IPS-18a (cell line): ENCODE results near the gene SRRM2.

Experiments used
- H3K27ac ChIP-seq: one replicate; pipeline ENCODE4 v1.5.1; 2013; ENCODE audit warnings: low read length
- H3K27me3 ChIP-seq: one replicate; pipeline ENCODE4 v1.6.1; 2013; ENCODE audit warnings: mild to moderate bottlenecking, low read length; ENCODE audit not compliant: control insufficient read depth, insufficient read depth
- H3K36me3 ChIP-seq: one replicate; pipeline ENCODE4 v1.6.1; 2013; ENCODE audit warnings: low read depth, low read length; ENCODE audit not compliant: control insufficient read depth
- H3K4me1 ChIP-seq: one replicate; pipeline ENCODE4 v1.6.1; 2013; ENCODE audit warnings: low read depth, low read length; ENCODE audit not compliant: control insufficient read depth
- H3K4me3 ChIP-seq: one replicate; pipeline ENCODE4 v1.5.1; 2013; ENCODE audit warnings: low read length
- H3K9ac ChIP-seq: one replicate; pipeline ENCODE4 v1.6.1; 2013; ENCODE audit warnings: mild to moderate bottlenecking, low read length, moderate library complexity
- H3K9me3 ChIP-seq: one replicate; pipeline ENCODE4 v1.6.1; 2013; ENCODE audit warnings: low read depth, low read length; ENCODE audit not compliant: control insufficient read depth

The SRRM2 gene

DNA sequence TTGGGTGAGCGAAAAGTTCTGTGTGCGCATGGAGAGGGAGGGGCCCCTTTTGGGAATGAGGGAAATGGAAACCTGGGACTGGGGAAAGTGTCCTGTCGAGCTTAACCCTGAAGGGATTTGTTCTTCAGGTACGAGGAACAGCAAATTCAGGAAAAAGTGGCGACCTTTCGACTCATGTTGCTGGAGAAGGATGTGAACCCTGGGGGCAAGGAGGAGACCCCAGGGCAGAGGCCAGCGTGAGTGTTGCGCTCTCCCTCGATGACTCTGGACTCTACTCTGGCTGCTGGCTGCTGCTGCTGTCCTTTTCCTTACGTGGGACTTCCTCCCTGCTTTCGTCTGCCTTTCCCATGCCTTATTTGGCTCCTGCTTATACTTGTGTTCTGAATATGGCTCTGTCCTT lies 4.9 kb downstream of the SRRM2 start:
- Histone ChIP-seq H3K9me3 (peaks cover 4% of the 10 kb centered on the region), H3K4me3 (no peak overlapping the region), H3K4me1 (peaks cover 9% of the 10 kb centered on the region), H3K27ac (no peak overlapping the region), H3K27me3 (no peaks in the 10 kb centered on the region), H3K36me3 (peaks cover 65% of the 10 kb centered on the region), H3K9ac (no peak overlapping the region)

DNA sequence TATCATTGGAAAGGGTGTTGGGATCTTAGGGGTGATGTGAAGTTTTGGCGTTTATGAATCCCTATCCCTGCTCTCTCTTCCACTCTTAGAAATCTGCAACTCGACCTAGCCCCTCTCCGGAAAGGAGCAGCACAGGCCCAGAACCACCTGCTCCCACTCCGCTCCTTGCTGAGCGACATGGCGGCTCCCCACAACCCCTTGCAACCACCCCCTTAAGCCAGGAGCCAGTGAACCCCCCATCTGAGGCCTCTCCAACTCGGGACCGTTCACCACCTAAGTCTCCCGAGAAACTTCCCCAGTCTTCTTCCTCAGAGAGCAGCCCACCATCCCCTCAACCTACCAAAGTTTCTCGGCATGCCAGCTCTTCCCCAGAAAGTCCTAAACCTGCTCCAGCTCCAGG lies 9.0 kb downstream of the SRRM2 start:
- H3K9me3 ChIP-seq = peaks cover 4% of the 10 kb centered on the region
- H3K9ac ChIP-seq = no peak overlapping the region
- H3K27ac ChIP-seq = no peak overlapping the region
- no peaks in the 10 kb centered on the region for H3K4me1 ChIP-seq
- H3K4me3 ChIP-seq = no peak overlapping the region
- H3K27me3 ChIP-seq = no peaks in the 10 kb centered on the region
- H3K36me3 ChIP-seq = peaks cover 100% of the 10 kb centered on the region

DNA sequence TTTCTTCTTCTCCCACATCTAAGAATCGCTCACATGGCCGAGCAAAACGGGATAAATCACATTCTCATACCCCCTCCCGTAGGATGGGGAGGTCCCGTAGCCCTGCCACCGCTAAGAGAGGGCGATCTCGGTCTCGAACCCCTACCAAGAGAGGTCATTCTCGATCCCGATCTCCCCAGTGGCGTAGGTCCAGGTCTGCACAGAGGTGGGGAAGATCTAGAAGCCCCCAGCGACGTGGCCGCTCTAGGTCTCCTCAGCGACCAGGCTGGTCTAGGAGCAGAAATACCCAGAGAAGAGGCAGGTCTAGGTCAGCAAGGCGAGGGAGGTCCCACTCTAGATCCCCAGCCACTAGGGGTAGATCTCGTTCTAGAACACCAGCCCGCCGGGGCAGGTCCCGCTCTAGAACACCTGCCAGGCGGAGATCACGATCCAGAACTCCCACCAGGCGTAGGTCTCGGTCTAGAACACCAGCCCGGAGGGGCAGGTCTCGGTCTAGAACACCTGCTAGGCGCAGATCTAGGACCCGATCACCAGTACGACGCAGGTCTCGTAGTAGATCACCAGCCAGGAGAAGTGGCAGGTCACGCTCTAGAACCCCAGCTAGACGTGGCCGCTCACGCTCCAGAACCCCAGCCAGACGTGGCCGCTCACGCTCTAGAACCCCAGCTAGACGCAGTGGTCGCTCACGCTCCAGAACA lies 9.6 kb downstream of the SRRM2 start:
- no peaks in the 10 kb centered on the region for H3K27me3 ChIP-seq
- no peak overlapping the region for H3K27ac ChIP-seq
- peaks cover 100% of the 10 kb centered on the region for H3K36me3 ChIP-seq
- peaks cover 4% of the 10 kb centered on the region for H3K9me3 ChIP-seq
- H3K4me1 ChIP-seq = no peaks in the 10 kb centered on the region
- no peak overlapping the region for H3K4me3 ChIP-seq
- no peak overlapping the region for H3K9ac ChIP-seq

DNA sequence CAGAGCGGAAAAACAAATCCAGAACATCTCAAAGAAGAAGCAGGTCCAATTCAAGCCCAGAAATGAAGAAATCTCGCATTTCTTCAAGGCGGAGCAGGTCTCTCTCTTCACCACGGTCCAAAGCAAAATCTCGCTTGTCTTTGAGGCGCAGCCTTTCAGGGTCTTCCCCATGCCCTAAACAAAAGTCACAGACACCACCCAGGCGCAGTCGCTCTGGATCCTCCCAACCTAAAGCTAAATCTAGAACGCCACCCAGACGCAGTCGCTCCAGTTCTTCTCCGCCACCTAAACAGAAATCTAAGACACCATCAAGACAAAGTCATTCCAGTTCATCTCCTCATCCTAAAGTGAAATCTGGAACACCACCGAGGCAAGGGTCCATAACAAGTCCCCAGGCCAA lies 10.3 kb downstream of the SRRM2 start:
- H3K4me1 ChIP-seq = no peaks in the 10 kb centered on the region
- H3K9ac ChIP-seq = no peak overlapping the region
- peaks cover 4% of the 10 kb centered on the region for H3K9me3 ChIP-seq
- H3K27ac ChIP-seq = no peak overlapping the region
- H3K36me3 ChIP-seq = peaks cover 100% of the 10 kb centered on the region
- no peak overlapping the region for H3K4me3 ChIP-seq
- H3K27me3 ChIP-seq = no peaks in the 10 kb centered on the region

DNA sequence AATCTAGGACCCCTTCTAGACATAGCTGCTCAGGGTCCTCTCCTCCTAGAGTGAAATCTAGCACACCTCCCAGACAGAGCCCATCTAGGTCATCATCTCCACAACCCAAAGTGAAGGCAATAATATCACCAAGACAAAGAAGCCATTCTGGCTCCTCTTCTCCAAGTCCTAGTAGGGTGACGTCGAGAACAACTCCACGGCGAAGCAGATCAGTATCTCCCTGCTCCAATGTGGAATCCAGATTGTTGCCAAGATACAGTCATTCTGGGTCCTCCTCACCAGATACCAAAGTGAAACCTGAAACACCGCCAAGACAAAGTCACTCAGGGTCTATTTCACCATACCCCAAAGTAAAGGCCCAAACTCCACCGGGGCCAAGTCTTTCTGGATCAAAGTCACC lies 10.7 kb downstream of the SRRM2 start:
- Histone ChIP-seq H3K9ac (no peak overlapping the region), H3K27me3 (no peaks in the 10 kb centered on the region), H3K4me1 (no peaks in the 10 kb centered on the region), H3K9me3 (peaks cover 4% of the 10 kb centered on the region), H3K36me3 (peaks cover 100% of the 10 kb centered on the region), H3K27ac (no peak overlapping the region), H3K4me3 (no peak overlapping the region)

DNA sequence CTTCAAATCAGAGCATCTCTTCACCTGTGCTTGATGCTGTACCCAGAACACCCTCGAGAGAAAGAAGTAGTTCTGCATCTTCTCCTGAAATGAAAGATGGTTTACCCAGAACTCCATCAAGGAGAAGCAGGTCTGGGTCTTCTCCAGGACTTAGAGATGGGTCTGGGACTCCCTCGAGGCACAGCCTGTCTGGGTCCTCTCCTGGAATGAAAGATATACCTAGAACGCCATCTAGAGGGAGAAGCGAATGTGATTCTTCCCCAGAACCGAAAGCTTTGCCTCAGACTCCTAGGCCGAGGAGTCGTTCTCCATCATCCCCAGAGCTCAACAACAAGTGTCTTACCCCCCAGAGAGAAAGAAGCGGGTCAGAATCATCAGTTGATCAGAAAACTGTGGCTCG lies 12.3 kb downstream of the SRRM2 start:
- H3K4me3 ChIP-seq = no peak overlapping the region
- H3K9ac ChIP-seq = no peak overlapping the region
- no peak overlapping the region for H3K27ac ChIP-seq
- H3K27me3 ChIP-seq = no peaks in the 10 kb centered on the region
- H3K4me1 ChIP-seq = no peaks in the 10 kb centered on the region
- peaks cover 4% of the 10 kb centered on the region for H3K9me3 ChIP-seq
- peaks cover 100% of the 10 kb centered on the region for H3K36me3 ChIP-seq

DNA sequence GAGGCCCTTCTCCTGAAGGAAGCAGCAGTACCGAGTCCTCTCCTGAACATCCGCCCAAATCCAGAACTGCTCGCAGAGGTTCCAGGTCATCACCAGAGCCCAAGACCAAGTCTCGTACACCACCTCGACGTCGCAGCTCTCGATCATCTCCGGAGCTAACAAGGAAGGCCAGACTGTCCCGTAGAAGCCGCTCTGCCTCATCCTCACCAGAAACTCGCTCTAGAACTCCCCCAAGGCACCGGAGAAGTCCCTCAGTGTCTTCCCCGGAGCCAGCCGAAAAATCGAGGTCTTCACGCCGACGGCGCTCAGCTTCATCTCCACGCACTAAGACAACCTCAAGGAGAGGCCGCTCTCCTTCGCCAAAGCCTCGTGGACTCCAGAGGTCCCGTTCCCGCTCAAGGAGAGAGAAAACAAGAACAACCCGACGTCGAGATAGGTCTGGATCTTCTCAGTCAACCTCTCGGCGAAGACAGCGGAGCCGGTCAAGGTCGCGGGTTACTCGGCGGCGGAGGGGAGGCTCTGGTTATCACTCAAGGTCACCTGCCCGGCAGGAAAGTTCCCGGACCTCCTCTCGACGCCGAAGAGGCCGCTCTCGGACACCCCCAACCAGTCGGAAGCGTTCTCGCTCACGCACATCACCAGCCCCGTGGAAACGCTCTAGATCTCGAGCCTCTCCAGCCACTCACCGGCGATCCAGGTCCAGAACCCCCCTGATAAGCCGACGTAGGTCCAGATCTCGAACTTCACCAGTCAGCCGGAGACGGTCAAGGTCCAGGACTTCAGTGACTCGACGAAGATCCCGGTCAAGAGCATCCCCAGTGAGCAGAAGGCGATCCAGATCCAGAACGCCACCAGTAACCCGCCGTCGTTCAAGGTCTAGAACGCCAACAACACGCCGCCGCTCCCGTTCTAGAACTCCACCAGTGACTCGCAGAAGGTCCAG lies 13.3 kb downstream of the SRRM2 start:
- Histone ChIP-seq H3K9me3 (peaks cover 3% of the 10 kb centered on the region), H3K9ac (no peak overlapping the region), H3K27me3 (no peaks in the 10 kb centered on the region), H3K36me3 (peaks cover 100% of the 10 kb centered on the region), H3K27ac (no peak overlapping the region), H3K4me3 (no peak overlapping the region), H3K4me1 (no peaks in the 10 kb centered on the region)

DNA sequence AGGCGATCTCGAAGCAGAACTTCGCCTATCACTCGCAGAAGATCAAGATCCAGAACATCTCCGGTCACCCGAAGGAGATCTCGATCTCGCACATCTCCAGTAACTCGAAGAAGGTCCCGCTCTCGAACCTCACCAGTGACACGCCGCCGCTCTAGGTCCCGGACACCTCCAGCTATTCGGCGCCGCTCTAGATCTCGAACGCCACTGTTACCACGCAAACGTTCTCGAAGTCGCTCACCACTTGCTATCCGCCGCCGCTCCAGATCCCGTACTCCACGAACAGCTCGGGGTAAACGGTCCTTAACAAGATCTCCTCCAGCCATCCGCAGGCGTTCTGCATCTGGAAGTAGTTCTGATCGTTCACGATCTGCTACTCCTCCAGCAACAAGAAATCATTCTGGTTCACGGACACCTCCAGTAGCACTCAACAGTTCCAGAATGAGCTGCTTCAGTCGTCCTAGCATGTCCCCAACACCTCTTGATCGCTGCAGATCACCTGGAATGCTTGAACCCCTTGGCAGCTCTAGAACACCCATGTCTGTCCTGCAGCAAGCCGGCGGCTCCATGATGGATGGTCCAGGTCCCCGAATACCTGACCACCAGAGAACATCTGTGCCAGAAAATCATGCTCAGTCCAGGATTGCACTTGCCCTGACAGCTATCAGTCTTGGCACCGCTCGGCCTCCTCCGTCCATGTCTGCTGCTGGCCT lies 14.1 kb downstream of the SRRM2 start:
- no peak overlapping the region for H3K27ac ChIP-seq
- no peak overlapping the region for H3K4me3 ChIP-seq
- H3K4me1 ChIP-seq = no peaks in the 10 kb centered on the region
- H3K9me3 ChIP-seq = no peaks in the 10 kb centered on the region
- peaks cover 100% of the 10 kb centered on the region for H3K36me3 ChIP-seq
- H3K9ac ChIP-seq = no peak overlapping the region
- no peaks in the 10 kb centered on the region for H3K27me3 ChIP-seq

DNA sequence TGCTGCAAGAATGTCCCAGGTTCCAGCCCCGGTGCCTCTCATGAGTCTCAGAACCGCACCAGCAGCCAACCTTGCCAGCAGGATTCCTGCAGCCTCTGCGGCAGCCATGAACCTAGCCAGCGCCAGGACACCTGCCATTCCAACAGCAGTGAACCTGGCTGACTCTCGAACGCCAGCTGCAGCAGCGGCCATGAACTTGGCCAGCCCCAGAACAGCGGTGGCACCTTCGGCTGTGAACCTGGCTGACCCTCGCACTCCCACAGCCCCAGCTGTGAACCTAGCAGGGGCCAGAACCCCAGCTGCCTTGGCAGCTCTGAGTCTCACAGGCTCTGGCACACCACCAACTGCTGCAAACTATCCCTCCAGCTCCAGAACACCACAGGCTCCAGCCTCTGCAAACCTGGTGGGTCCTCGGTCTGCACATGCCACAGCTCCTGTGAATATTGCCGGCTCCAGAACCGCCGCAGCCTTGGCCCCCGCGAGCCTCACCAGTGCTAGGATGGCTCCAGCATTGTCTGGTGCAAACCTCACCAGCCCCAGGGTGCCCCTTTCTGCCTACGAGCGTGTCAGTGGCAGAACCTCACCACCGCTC lies 14.8 kb downstream of the SRRM2 start:
- H3K27ac ChIP-seq = no peak overlapping the region
- no peak overlapping the region for H3K9ac ChIP-seq
- H3K9me3 ChIP-seq = no peaks in the 10 kb centered on the region
- no peaks in the 10 kb centered on the region for H3K4me1 ChIP-seq
- no peak overlapping the region for H3K4me3 ChIP-seq
- H3K36me3 ChIP-seq = peaks cover 99% of the 10 kb centered on the region
- H3K27me3 ChIP-seq = no peaks in the 10 kb centered on the region

DNA sequence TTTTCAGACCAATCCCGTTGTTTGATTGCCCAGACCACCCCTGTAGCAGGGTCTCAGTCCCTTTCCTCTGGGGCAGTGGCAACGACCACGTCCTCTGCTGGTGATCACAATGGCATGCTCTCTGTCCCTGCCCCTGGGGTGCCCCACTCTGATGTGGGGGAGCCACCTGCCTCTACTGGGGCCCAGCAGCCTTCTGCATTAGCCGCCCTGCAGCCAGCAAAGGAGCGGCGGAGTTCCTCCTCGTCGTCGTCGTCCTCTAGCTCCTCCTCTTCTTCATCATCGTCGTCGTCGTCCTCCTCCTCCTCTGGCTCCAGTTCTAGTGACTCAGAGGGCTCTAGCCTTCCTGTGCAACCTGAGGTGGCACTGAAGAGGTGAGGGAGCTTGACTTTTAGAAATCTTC lies 15.5 kb downstream of the SRRM2 start:
- H3K4me3 ChIP-seq = no peak overlapping the region
- H3K9ac ChIP-seq = no peak overlapping the region
- H3K27me3 ChIP-seq = no peaks in the 10 kb centered on the region
- H3K9me3 ChIP-seq = no peaks in the 10 kb centered on the region
- peaks cover 92% of the 10 kb centered on the region for H3K36me3 ChIP-seq
- no peak overlapping the region for H3K27ac ChIP-seq
- H3K4me1 ChIP-seq = no peaks in the 10 kb centered on the region

DNA sequence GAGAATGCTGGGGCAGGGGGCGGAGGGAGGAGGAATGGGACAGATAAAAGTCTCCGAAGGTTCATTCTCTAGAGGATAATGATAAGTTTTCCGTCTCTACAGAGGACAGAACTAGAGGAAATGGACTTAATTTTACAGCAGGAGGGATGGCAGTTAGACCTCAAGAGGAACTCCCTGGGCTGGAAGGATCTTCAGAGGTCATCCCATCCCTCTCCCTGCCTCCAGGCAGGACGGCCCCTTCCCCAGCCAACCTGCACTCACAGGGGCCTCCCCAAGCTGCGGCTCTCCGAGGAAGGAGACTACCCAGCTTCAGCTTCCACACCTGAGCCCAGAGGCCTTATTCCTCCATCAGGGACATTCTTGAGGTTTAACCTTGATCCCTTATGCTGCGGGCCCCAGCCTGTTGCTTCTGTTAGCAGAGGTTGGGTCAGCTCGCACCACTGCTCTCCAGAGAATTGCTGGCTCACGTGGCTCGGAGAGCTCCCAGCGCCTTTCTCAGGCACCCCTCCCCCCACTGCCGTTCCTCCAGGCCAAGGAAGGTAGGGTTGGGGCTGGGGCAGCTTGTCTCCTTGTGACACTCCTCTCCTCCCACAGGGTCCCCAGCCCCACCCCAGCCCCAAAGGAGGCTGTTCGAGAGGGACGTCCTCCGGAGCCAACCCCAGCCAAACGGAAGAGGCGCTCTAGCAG lies 16.1 kb downstream of the SRRM2 start:
- H3K4me3 ChIP-seq = no peak overlapping the region
- H3K36me3 ChIP-seq = peaks cover 86% of the 10 kb centered on the region
- H3K27me3 ChIP-seq = no peaks in the 10 kb centered on the region
- no peak overlapping the region for H3K27ac ChIP-seq
- H3K9ac ChIP-seq = no peak overlapping the region
- H3K9me3 ChIP-seq = no peaks in the 10 kb centered on the region
- no peaks in the 10 kb centered on the region for H3K4me1 ChIP-seq
